ENCODE measurements around the gene RAMP2.
"Not testable (repeated sequence)": the region's sequence is repeated elsewhere in the genome, so short reads cannot be mapped to it uniquely, and the experiment has no call there.

RAMP2 gene, protein sequence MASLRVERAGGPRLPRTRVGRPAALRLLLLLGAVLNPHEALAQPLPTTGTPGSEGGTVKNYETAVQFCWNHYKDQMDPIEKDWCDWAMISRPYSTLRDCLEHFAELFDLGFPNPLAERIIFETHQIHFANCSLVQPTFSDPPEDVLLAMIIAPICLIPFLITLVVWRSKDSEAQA

DNA sequence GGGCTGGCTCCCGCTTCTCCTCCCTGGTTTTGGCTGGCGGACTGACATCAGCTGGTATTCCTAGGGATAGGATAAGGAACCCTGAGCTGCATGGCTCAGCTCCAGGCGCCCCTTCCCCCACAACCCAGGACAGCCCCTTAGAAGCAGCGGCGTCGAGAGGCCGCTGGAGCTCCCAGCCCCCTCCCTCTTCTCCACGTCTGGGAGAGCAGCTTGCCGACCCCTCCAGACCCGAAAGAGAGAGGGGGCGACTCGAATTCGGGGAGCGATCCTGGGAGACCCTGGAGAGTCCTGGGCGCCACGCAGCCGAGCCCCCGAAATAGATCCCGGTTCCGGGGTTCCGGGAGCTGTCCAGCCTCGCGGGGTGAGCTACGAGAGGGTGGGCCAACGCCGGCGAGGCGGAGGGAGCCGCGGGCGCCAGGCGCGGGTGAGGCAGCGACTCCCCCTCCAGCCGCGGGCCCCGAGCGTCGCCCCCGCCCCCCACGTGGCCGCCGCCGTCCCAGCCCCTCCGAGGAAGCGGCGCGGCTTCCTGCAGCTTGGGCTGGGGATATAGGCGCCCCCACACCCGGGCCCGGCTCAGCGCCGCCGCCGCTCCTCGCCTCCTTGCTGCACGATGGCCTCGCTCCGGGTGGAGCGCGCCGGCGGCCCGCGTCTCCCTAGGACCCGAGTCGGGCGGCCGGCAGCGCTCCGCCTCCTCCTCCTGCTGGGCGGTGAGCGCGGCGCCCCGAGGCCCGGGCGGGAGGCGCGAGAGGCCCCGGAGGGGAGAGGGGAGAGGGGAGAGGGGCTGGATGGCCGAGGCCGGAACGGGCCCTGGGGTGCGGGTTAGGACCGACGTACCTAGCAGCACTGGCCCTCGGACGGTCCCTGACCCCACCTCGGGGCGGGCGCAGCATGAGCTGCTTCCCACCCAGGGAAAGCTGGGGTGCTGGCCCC, at the start of gene RAMP2:
RAMP2 (plus strand) TSS at position 576 of the 930 bp plus-strand sequence; CDS start at position 611, 35 bp downstream.
- no peak for DNase-seq

GRCh38 chr17:42720996-42721583, 39.9 kb upstream of the RAMP2 start:
- peak; percentile 18 for DNase-seq

DNA sequence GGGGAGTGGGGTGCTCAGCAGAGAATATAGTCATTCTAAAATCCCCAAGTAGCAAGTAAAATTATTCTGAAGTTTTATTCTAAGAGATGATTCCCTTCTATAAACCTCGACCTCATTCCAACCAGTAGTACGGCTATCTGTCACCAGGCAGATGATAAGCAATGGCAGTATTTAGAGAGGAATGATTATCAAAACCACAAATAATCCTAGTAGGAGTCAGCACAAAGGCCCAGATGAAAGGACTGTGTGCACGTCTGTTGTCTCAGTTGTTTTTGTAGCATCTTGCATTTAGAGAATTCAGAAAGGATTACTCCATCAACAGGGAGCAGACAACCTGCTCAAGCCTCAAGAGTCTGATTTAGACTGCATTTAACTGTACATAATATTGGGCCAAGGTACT, 37.4 kb upstream of the RAMP2 start:
- DNase-seq, result no peak

DNA sequence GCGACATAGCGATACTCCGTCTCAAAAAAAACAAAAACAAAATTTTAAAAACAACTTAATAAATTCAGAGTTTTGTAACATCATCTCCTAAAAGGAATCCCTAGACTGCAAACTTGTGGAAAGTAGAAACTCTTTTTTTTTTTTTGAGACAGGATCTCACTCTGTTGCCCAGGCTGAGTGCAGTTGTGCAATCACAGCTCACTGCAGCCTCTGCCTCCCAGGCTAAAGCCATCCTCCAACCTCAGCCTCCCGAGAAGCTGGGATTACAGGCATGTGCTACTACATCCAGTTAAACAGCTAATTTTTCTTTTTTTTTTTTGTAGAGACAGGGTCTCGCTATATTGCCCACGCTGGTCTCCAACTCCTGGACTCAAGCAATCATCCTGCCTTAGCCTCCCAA, 35.9 kb upstream of the RAMP2 start:
- no peak for DNase-seq

DNA sequence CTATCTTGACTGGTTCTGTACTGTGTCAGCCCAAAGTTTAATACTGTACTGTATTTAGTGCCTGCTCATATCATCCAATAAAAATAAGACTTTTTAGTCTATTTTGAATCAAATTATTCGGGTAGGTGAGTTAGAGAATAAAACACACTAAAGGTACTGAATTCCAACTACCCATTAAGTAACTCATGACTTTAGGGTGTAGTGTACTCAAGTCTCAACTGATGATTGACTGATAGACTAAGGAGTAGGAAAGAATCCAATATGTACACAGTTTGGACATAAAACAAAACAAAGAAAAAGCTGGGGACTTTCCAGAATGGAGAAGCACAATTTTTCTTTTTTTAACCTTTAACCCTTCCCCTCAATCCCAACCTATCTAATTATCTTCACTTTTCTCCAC, 20.3 kb upstream of the RAMP2 start:
- no peak for DNase-seq

- not testable (repeated sequence) for DNase-seq
Measured at GRCh38 chr17:42742916-42743315, 18.1 kb upstream of the RAMP2 start.

- no peak for DNase-seq
Measured at GRCh38 chr17:42743595-42744282, 17.3 kb upstream of the RAMP2 start.

DNA sequence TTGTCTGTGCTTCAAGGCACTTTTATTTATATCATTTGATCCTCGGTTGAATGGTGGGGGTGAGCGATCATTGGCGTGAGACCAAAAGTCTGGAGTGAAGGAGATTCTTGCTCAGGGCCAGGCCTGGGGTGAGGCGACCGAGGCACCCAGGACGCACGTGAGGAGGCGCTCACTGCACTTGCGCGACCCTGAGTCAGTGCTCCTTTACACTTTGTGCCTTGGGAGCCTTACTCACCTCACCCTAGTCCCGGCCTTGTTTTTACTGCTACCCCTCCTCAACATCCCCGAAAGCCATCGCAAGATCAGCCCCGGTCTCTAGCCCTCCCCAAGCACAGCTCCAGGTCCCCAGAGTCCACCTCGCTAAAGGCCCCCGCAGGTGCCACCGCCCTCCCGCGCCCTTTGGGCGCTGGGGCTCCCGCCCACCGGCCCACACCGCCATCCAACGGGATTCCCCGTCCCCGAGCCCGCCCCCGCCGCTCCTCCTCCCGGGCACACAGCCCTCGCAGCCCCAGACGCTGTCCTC, 16.7 kb upstream of the RAMP2 start:
- peak; percentile 43 for DNase-seq

DNA sequence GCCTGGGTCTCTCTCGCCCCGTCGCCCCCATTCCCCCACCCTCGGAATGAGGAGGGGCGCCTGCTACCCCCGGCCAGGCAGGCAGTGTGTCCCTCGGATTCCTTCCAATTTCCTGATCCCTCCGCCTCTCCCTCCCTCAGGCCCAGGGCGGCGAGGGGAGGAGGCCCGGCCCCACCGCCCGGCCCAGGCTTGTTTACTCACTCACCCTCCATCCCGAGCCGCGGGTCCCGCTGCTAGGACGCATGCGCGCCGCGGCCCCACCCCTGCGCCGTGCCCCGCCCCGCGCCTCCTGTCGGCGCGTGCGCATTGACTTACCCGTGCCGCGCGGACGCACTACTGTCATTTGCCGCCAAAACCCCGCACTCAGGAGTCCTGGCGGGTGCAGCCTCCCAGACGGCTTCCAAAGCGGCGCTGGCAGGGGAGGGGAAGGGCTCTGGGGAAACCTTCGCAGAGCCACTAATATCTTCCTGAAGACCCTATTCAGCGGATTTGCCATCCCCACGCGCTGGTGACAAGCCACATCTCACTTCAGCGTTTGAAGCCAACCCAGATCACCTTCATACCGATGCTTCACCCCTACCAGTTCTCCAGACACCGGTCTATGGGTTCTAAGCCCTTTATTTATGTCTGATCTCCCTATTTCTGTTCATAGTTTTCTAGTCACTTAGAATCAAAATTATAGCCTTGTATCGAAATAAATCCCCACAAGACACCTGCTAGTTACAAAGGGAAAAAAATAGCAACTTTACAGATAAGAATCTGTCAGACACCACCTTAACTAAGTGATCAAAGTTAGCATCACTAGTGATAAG, 16.0 kb upstream of the RAMP2 start, which contains the start of gene EZH1:
EZH1 (minus strand) TSS at position 235 of the 812 bp plus-strand sequence. CDS start 16,099 bp downstream, outside the sequence.
- DNase-seq, result peak; percentile 75

DNA sequence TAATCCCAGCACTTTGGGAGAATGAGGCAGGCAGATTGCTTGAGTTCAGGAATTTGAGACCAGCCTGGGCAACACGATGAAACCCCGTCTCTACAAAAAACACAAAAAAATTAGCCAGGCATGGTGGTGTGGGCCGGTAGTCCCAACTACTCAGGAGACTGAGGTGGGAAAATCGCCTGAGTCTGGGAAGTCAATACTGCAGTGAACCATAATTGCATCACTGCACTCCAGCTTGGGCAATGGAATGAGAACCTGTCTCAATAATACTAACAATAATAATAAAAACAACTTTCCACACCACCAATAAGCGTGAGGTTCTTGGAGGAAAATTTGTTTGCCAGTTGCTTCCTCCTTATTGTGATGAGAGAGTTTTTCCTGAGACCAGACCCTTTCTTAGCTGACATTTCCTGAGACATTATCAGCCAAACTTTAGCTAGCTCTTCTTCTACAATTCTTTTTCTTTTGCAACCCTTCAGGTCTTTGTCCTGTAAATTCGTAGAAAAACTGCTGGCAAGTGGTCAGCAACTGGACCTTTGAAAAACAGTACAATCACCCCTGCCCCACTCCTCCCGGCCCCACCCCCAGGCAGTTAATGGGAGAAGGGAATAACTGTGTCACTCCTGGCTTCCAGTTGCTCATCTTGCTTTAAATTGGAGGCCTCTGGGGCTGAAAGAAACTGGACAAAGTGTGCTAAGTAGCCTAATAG, 12.7 kb upstream of the RAMP2 start:
- no peak for DNase-seq

GRCh38 chr17:42748908-42749798, 11.9 kb upstream of the RAMP2 start:
- DNase-seq, result no peak

- DNase-seq, result no peak
Measured at GRCh38 chr17:42750739-42751344, 10.2 kb upstream of the RAMP2 start.

DNA sequence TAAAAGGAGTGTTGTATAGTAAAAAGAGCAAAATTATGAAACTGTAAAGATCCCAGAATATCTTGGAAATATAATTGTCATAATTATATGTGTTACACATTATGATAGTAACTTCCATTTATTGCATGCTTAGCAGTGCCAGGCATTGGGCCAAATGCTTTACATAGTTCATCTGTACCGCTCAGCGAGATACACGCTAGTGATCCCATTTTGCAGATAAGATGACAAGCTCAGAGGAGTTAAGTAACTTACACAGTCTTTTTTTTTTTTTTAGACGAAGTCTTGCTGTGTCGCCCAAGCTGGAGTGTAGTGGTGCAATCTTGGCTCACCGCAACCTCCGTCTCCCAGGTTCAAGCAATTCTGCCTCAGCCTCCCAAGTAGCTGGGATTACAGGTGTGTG, 9.4 kb upstream of the RAMP2 start:
- DNase-seq, result no peak

DNA sequence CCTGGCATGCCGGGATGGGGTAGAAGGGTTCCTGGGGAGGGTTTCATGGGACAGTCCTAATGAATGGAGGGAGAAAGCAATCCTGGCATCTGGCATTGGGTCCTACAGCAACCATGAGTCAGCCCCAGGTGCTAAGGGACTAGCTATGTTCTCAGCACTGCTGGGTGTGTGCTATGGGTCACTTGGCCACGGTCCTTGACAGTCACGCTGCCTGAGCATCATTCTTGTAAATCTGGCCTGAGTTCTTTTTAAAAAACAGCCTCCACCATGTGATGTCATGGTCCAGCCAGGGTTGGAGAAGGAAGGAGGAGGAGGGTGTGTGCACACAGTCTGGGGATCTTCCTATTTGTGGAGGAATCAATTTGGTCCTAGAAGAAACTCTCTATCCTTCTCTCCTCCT, 6.2 kb upstream of the RAMP2 start:
- no peak for DNase-seq

DNA sequence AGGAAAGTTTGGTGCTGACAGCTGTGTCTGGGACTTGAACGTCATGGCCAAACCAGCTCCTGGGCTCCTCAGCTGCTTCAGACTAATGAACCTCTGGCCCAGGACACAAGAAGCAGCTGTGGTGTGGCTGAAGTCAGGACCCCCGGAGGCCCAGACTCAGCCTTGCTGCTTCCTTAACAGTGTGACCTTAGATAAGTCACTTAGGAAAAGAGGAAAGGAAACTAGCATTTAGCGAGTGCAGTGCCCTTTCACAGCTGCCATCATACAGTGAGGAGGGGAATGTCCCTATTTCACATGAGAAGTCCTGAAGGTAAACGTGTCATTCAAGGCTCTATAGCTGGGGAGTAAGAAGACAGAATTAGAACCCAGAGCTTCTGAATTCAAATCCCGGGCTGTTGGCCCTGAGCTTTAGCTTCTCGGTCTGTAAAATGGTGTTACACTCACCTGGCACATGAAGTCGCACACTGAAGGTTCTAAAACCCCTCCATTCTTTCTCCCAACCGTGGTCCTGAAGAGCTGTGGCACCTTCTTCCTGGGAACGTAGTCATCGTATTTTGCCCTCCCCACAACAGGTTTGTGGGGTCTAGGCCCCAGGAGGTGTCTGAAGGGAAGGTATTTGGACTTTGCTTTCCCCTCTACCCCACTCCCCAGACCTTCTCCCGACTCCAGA, 910 bp upstream of the RAMP2 start:
- no peak for DNase-seq

DNA sequence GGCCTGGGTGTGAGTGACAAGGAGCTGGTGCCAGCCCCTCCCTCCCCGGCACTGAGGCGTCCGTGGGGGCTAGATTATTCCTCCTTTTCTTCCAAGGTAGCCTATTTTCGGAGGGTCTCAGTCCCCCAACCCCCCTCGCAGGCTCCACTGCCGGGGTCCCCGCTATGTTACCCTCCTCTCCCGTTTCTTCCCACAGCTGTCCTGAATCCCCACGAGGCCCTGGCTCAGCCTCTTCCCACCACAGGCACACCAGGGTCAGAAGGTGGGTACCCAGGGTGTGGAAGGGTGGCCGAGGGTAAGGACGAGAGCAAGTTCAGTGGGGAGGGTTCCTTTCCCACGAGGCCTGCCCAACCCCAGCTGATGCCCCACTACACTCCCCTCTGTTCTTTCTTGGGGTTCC, 611 bp downstream of the RAMP2 start:
- no peak for DNase-seq

GRCh38 chr17:42766124-42766523, 5.1 kb downstream of the RAMP2 start:
- no peak for DNase-seq

DNA sequence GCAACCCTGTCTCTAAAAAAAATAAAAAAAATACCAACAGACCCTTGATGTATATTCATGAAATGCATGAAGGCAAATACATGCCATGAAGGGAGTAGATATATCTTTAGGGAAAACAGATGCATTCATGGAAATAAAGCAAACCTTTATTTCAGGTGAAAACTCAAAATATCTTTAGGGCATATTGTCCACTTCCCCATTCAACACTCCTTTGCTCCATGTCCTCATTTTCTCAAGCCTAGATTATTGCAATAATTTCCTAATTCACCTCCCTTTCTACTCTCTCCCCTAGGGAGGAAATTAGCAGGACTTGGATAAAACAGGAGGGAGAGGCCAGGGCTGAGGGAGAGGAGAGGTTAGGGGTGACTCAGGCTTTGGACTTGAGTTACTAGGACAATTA, 6.5 kb downstream of the RAMP2 start:
- no peak for DNase-seq

DNA sequence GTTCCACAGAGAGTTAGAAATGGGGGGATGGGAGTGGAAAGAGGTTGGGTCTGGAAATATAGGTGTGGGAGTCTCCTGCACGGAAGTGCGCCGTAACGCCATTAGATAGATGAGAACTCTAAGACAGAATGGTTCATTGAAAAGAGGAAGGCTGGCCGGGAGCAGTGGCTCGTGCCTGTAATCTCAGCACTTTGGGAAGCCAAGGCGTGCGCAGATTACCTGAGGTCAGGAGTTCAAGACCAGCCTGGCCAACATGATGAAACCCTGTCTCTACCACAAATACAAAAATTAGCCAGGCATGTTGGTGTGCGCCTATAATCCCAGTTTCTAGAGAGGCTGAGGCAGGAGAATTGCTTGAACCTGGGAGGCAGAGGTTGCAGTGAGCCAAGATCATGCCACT, 7.0 kb downstream of the RAMP2 start:
- DNase-seq, result not testable (repeated sequence)

All from NCI-H524 treated with DMSO at 0.1 percent for 48 hours (cell line).